Spleen (tissue), 11 donors: ENCODE results near the gene DUSP8. TPM values are rescaled to one million over a fixed set of nuclear protein-coding genes. Genes with fewer than 3 reads are reported as not detected.

Experiments used
- DNase-seq: peaks from one replicate; pipeline ENCODE4 v3.0.0-alpha.2; 2020
- H3K27ac ChIP-seq, 8 donors: fragments of 200-600 bp; sonication (generic) in 7 of 8; 1 replicate in 4 of 8; 2 replicates in 4 of 8; pipeline versions ENCODE4 v1.5.0 to v1.8.0; 2016 to 2021; ENCODE audit warnings: inconsistent platforms in 4 of 8, mild to moderate bottlenecking in 4 of 8, moderate library complexity in 1 of 8
- H3K27me3 ChIP-seq, 7 donors: fragments of 200-600 bp; sonication (generic) in 6 of 7; replicated peaks in 1 of 7; 1 replicate in 4 of 7; 2 replicates in 3 of 7; pipeline versions ENCODE4 v1.5.0 to v1.8.0; 2016 to 2021; ENCODE audit warnings: inconsistent platforms in 3 of 7, mild to moderate bottlenecking in 1 of 7
- H3K36me3 ChIP-seq, 6 donors: fragments of 200-600 bp; sonication (generic) in 5 of 6; 1 replicate in 4 of 6; 2 replicates in 2 of 6; pipeline versions ENCODE4 v1.5.0 to v1.8.0; 2016 to 2021; ENCODE audit warnings: inconsistent platforms in 2 of 6
- H3K4me1 ChIP-seq, 6 donors: fragments of 200-600 bp; sonication (generic) in 5 of 6; 1 replicate in 3 of 6; 2 replicates in 3 of 6; pipeline versions ENCODE4 v1.5.0 to v1.8.0; 2016 to 2021; ENCODE audit warnings: inconsistent platforms in 3 of 6
- H3K4me3 ChIP-seq, 8 donors: fragments of 200-600 bp; sonication (generic) in 7 of 8; 1 replicate in 4 of 8; 2 replicates in 4 of 8; pipeline versions ENCODE4 v1.5.0 to v1.8.0; 2016 to 2021; ENCODE audit warnings: inconsistent platforms in 4 of 8, mild to moderate bottlenecking in 4 of 8, moderate library complexity in 2 of 8
- H3K9me3 ChIP-seq, 8 donors: fragments of 200-600 bp; sonication (generic) in 7 of 8; 1 replicate in 4 of 8; 2 replicates in 4 of 8; pipeline versions ENCODE4 v1.5.0 to v1.8.0; 2016 to 2021; ENCODE audit warnings: inconsistent platforms in 4 of 8
- POLR2A ChIP-seq, 3 donors: fragments of 450-650 bp; IDR thresholded peaks; one replicate each; pipeline ENCODE4 v1.5.1; 2017; ENCODE audit warnings: antibody characterized with exemption in 3 of 3, mild to moderate bottlenecking in 1 of 3
- POLR2AphosphoS5 ChIP-seq, 3 donors: sonication (generic); formaldehyde crosslinking; IDR thresholded peaks; one replicate each; pipeline ENCODE4 v1.5.1; 2017; ENCODE audit warnings: antibody characterized with exemption in 3 of 3
- WGBS, 5 donors: extraction: QIAGEN DNeasy Blood & Tissue Kit in 3 of 5; methylation state at CpG; one replicate each; pipeline versions ENCODE4 v1.1.5 to v1.1.7; 2013 to 2018; 5-methylcytosine and 5-hydroxymethylcytosine counted together
- intact Hi-C: fragments of 100-400 bp; cut with DNase I; formaldehyde crosslinking; loops from one replicate; pipeline ENCODE4 v1.15.0; 2023; ENCODE audit warnings: low total_unique reads
- polyA plus RNA-seq, 3 donors: library from polyadenylated mRNA; stranded (reverse); fragments of 200-250 nt; gene quantifications; one replicate each; pipeline ENCODE4 v1.2.1, GENCODE V29; 2013
- total RNA-seq, 7 donors: library from RNA; depleted of rRNA in 3 of 7; stranded (reverse); fragments of >200 nt in 3 of 7; fragmentation: NEBNext Ultra II Directional in 4 of 7; extraction: Animal tissue kit (Norgen Biotek cat#: 25700) in 4 of 7; gene quantifications; one replicate each; pipeline versions ENCODE4 v1.1.0 to v1.2.1, GENCODE V29; 2016 to 2021
- TF ChIP-seq, protein P1 (sequence below), 11 experiments: fragments of 200-600 bp in 7 of 11; fragments of 450-650 bp in 4 of 11; sonication (generic) in 4 of 11; IDR thresholded peaks in 8 of 11; conservative IDR thresholded peaks in 3 of 11; 1 replicate in 7 of 11; 2 replicates in 4 of 11; pipeline versions ENCODE4 v1.4.0 to v1.8.0; 2016 to 2021; ENCODE audit warnings: antibody characterized with exemption in 11 of 11, inconsistent platforms in 4 of 11, mild to moderate bottlenecking in 1 of 11
- donor health status: healthy with polysubstance abuse.
- donor health status: DM: no; HTN: no; CAD: no; lungs with moderate emphysema.
- donor health status: DM: no; HTN: no; CAD: no.
- donor health status: Bipolar disorder and iron deficiency.
- donor health status: healthy.
- donor health status: DM: no; HTN: no; CAD: no.
- donor health status: DM: yes; HTN: yes; CAD: no.

The DUSP8 gene
- total and polyA plus RNA-seq, 10 donors, result 0.38 to 18.4 (median 2.6) TPM

DNA sequence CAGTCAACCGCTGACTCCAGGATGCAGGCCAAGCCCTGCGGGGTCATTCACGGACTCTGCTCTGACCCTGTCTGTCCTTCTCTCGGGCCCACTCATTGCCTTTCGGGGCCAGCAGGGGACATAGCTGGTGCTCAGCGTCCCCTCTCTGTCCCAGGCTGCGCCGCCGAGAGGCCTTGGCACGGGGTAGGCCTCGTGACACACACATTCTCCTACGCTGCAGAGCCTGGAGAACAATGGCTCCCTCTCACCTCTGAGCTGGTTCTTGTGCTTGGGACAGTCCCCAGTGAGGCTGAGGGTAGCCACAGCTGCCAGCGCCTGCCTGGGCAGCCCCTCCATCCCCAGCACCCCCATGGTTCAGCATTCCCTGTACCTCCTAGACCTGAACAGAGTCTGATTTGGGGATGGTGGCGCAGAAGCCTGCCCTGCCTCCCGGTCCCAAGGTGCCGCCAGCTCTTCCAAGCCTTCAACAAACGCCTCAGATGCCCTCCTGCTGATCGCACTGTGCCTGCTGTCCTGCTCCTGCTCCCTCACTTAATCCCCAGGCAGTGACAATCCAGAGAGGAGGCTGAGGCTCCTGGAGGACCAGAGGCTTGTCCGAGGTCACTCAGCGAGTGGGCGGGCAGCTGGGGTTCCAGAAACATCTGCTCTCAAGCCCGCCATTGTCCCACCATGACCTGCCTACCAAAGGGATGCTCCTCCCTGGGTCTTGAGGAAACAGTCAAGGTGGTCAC is 30.4 kb downstream of the DUSP8 start:
- 84 to 95% (median 88%) methylated on average over 14 to 22 of the region's 22 CpGs for WGBS, 5 donors
- Histone ChIP-seq H3K27ac (no peak overlapping the region), H3K27me3 (peaks cover 0 to 55% (median 17%) of the 10 kb centered on the region in 7 donors), H3K36me3 (peaks cover 0 to 4% (median 0%) of the 10 kb centered on the region in 6 donors), H3K4me1 (peaks cover 3 to 18% (median 12%) of the 10 kb centered on the region in 6 donors), H3K4me3 (no peak overlapping the region), H3K9me3 (no peaks in the 10 kb centered on the region)
- TF ChIP-seq POLR2A (IDR thresholded peaks at IDR 0.05) (no peak), POLR2AphosphoS5 (IDR thresholded peaks at IDR 0.05) (no peak)
- TF ChIP-seq, protein P1, sequence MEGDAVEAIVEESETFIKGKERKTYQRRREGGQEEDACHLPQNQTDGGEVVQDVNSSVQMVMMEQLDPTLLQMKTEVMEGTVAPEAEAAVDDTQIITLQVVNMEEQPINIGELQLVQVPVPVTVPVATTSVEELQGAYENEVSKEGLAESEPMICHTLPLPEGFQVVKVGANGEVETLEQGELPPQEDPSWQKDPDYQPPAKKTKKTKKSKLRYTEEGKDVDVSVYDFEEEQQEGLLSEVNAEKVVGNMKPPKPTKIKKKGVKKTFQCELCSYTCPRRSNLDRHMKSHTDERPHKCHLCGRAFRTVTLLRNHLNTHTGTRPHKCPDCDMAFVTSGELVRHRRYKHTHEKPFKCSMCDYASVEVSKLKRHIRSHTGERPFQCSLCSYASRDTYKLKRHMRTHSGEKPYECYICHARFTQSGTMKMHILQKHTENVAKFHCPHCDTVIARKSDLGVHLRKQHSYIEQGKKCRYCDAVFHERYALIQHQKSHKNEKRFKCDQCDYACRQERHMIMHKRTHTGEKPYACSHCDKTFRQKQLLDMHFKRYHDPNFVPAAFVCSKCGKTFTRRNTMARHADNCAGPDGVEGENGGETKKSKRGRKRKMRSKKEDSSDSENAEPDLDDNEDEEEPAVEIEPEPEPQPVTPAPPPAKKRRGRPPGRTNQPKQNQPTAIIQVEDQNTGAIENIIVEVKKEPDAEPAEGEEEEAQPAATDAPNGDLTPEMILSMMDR (IDR thresholded peaks at IDR 0.05 in 8 of 11, conservative IDR thresholded peaks at IDR 0.05 in 3 of 11), result no peak
- intact Hi-C loops, result no loop called here
- DNase-seq, result no peak

DNA sequence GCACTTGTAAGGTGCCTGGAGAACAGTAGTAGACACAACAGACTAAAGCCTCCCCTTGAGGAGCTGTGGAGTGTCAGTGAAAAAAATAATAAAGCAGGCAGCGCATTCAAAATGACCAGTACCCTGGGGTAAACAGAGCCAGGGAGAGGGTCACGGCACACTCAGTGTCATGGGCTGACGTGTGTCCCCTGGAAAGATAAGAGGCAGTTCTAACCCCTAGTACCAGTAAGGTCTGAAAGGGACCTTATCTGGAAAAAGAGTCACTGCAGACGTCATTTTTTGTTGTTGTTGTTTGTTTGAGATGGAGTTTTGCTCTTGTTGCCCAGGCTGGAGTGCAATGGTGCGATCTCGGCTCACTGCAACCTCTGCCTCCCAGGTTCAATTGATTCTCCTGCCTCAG is 32.0 kb downstream of the DUSP8 start:
- TF ChIP-seq, protein P1 (IDR thresholded peaks at IDR 0.05 in 8 of 11, conservative IDR thresholded peaks at IDR 0.05 in 3 of 11), result no peak
- TF ChIP-seq POLR2AphosphoS5 (IDR thresholded peaks at IDR 0.05) (no peak), POLR2A (IDR thresholded peaks at IDR 0.05) (no peak)
- no peak for DNase-seq
- Histone ChIP-seq H3K4me3 (no peak overlapping the region), H3K36me3 (peaks cover 0 to 16% (median 4%) of the 10 kb centered on the region in 6 donors), H3K9me3 (no peaks in the 10 kb centered on the region), H3K27me3 (peaks cover 0 to 39% (median 5%) of the 10 kb centered on the region in 7 donors), H3K27ac (no peak overlapping the region), H3K4me1 (peaks cover 5 to 26% (median 20%) of the 10 kb centered on the region in 6 donors)
- WGBS, 5 donors, result 88 to 94% (median 90%) methylated on average over 6 of the region's 6 CpGs
- intact Hi-C loops, result no loop called here

DNA sequence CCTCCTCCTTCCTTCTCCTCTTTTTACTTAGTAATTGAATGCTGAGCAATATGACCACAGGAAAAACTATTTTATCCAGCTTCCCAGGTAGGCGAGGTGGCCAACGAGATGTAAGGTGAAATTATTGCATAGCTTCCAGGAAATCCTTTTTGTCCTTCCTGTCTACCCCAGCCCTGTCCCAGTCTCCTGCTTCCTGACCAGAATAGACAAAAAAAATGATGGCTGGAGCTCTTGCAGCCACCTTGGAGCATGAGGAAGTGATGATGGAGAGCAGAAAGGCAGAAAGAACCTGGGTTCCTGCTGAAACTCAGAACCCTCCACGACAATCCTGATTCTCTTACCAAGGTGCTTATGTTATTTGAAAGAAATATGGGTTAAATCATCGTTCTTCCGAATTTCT is 33.9 kb downstream of the DUSP8 start:
- Histone ChIP-seq H3K36me3 (peaks cover 0 to 32% (median 4%) of the 10 kb centered on the region in 6 donors), H3K27me3 (peaks cover 0 to 20% (median 0%) of the 10 kb centered on the region in 7 donors), H3K9me3 (no peaks in the 10 kb centered on the region), H3K4me3 (no peak overlapping the region), H3K4me1 (peaks cover 10 to 45% (median 38%) of the 10 kb centered on the region in 6 donors), H3K27ac (no peak overlapping the region)
- intact Hi-C loops, result no loop called here
- WGBS, 5 donors, result 66 to 81% (median 77%) methylated on average over 5 of the region's 5 CpGs
- DNase-seq, result no peak
- TF ChIP-seq POLR2A (IDR thresholded peaks at IDR 0.05) (no peak), POLR2AphosphoS5 (IDR thresholded peaks at IDR 0.05) (no peak)
- TF ChIP-seq, protein P1 (IDR thresholded peaks at IDR 0.05 in 8 of 11, conservative IDR thresholded peaks at IDR 0.05 in 3 of 11), result no peak

DNA sequence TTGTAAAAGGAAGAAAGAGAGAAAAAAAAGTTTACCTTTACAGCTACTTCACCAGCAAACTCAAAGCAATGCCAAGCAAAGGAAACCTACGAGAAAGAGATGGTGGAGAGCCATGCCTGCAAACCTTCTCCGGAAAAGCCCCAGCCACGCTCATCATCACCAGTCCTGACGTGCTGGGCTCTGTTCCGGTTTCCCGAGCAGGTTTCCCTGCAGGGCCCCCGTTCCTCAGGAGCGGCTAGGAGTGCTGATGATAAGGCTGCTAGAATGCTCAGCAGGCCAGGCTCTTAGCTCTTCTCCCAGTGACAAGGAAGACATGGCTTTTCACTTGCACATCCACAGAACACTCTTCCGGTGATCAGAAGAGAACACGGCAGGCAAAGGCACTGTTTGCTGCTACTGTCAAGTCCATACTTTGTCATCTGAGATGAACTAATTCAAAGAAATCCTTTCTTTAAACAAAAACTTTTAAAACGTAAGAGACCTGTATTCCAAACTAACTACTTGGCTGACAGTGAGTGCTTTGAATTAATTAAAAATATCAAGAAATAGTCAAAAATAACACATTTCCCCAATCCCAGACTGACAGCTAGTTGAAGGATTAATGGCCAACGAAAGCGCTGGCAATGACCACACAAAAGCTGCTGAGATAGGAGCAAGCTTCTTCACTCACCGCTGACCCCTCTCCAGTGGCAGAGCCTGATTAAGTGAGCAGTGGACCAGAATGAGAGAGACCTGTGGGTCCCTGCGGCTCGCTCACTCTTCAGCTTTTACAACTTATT is 35.8 kb downstream of the DUSP8 start:
- Histone ChIP-seq H3K9me3 (no peaks in the 10 kb centered on the region), H3K27ac (no peak overlapping the region), H3K27me3 (peaks cover 0 to 10% (median 0%) of the 10 kb centered on the region in 7 donors), H3K4me1 (peaks cover 13 to 64% (median 54%) of the 10 kb centered on the region in 6 donors), H3K36me3 (peaks cover 0 to 49% (median 15%) of the 10 kb centered on the region in 6 donors), H3K4me3 (no peak overlapping the region)
- no peak for DNase-seq
- intact Hi-C loops, result no loop called here
- WGBS, 5 donors, result 84 to 89% (median 86%) methylated on average over 16 of the region's 16 CpGs
- TF ChIP-seq, protein P1 (IDR thresholded peaks at IDR 0.05 in 8 of 11, conservative IDR thresholded peaks at IDR 0.05 in 3 of 11), result no peak
- no peak for TF ChIP-seq POLR2AphosphoS5 (IDR thresholded peaks at IDR 0.05)
- no peak for TF ChIP-seq POLR2A (IDR thresholded peaks at IDR 0.05)
